Occipital lobe (tissue), 2 donors: ENCODE data around the gene AXIN2. TPM values are rescaled to one million over a fixed set of nuclear protein-coding genes. Genes with fewer than 3 reads are reported as not detected.
A peak's percentile ranks its signal among the peaks of the same experiment; 100 is the strongest.
"Not testable (repeated sequence)": the region's sequence is repeated elsewhere in the genome, so short reads cannot be mapped to it uniquely, and the experiment has no call there.

Source experiments
- DNase-seq: peaks from one replicate; lab custom pipeline; 2025; lab: John Stamatoyannopoulos, UW
- total RNA-seq: library from RNA; depleted of rRNA; stranded (reverse); fragments of >200 nt; gene quantifications from one replicate; pipeline ENCODE4 v1.2.3, GENCODE V29; 2014

The AXIN2 gene
- total RNA-seq, 1 donor from 2014 or later, result 33.1 TPM

- DNase-seq, result peak; percentile 41
These were observed 23.4 kb downstream of the AXIN2 start for GRCh38 chr17:65537845-65538674.

DNA sequence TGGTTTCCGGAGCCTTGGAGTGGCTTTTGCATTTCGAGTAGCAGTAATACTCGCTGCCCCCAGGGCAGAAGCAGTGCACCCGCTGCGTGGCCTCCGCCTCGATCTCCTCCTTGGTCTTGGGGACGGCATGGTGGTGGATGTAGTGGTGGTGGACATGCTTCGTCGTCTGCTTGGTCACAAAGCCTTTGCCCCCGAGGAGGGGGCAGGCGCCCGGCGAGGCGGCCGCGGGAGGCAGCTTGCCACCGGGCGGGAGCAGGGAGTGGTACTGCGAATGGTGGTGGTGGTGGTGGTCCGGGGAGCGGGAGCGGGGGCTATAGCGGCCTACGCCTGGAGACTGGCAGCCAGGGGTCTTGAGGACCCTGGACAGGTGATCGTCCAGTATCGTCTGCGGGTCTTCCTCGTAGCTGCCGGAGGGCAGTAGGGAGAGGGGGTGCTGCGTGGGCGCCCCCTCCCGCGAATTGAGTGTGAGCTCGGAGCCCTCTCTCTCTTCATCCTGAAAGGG, 24.1 kb downstream of the AXIN2 start:
- no peak for DNase-seq

- DNase-seq, result no peak
These were observed 24.7 kb downstream of the AXIN2 start for GRCh38 chr17:65536573-65537342.

DNA sequence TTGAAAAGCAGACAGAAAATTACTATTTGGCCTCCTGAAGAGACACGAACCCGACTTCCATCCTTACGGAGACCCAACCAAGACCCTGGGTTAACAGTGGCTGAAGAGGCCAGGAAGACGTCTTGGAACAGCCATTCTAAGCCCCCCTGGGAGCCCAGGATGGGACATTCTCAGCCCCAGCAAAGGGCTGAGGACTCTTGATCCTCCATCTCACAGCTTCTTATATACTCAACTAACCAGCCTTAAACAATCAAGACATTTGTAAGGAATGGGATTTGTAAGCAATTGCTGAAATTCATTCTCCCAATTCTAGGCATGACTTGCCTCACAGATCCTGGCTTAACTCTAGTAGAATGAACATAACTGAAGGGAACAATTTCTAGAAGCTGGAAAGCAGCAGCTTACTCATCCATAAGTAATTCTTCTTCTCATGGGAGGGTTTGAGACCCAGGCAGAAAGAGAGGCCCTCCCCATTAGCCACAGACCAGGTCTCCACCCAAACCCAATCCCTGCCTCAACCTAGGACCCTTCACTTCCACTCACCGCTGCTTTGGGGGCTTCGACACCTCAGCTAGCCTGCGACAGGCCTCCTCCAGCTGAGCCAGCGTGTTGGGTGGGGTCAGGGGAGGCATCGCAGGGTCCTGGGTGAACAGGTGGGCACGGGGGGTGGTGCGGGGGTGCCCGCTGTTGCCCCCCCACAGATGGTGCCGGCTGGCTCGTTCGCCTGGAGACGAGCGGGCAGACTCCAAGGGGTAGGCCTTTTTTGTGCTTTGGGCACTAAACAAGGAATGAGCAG, 25.5 kb downstream of the AXIN2 start:
- no peak for DNase-seq

DNA sequence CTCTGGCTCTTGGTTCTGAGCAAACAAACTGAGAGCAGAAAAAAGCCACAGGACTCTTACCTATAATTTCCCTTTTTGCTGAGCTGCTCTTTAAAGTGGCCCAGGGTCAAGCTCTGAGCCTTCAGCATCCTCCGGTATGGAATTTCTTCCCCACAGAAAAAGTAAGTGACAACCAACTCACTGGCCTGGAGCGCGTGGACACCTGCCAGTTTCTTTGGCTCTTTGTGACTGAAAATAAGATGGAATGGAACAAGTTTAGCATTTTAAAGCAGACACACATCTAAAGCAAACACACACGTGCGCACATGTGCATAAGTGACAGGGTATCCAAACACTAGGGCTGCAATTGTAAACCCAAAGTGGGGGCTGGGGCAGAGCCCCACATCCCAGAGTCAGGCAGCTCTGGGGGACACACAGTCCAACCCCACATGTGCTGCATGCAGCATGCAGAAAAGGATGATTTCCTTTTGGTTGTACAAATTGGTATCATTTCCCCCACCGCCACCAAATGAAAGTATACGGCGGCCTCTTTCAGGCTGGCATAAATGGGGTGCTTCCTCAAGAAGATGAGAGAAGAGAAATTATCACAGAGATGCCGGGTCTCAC, 27.5 kb downstream of the AXIN2 start:
- DNase-seq, result no peak

DNA sequence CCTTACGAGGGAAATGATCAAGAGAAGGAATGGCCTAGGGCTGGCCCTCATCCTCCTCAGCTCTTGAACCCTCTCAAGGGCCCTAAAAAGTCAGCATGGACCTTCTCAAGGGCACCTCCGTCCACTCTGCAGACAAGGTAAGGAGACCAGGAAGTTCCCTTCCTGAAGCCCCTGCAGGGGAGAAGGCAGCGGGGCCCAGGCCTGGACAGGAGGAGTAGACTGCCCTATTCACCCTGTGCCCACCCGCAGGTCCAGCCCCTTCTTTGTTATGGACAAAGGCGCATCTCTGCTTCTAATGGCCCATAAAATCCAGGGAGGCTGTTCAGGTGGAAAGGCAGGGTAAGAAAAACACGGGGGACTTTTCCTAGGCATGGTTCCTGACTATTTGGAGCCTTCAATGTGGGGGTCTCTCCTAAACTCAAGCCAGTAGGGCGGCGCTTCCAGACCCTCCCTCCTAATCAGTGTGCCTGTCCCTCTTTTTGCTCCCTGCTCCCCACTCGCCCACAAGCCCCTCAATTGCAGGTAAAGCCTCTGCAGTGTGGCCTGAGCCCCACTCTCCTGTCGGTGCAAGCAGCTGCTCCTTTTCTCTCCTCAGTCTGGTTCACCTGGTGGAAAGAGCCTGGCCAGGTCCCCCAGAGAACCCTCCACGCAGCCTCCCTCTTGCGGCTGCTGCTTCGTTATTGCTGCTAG, 28.2 kb downstream of the AXIN2 start:
- no peak for DNase-seq

DNA sequence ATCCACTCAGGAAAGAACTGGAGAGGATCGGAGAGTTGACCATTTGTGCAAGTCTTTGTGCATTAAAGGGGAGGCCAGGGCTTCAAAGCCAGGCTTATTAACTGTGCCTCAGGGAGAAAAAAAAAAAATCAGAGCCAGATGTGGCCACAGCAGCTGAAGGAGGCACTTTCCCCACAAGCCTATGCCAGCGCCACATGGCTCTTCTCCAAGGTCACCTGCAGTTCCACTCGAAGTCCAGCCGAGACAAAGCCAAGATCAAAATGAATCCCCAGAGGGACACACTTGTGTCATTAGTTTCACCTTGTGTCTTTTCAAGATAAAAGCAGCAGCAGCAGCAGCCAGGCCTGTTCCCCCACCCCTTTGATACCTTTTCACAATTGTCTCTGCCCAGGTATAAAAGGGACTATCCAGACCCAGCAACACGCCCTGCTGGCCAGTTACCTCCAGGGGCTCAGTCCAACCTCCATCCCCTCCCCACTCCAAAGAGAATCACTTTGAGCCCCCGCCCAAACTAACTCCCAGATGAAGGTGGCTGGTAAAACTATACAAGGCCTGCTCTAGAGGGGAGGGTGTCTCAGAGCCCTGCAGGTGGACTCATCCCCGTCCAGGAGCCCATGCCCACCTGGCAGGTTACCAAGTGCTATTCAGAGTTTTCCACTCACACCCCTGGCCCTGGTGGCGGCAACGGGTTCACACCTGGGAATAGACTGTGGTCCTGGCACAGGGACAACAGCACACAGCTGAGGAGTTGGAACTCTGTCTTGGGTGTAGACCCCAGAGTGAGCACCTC, 29.2 kb downstream of the AXIN2 start:
- no peak for DNase-seq

DNA sequence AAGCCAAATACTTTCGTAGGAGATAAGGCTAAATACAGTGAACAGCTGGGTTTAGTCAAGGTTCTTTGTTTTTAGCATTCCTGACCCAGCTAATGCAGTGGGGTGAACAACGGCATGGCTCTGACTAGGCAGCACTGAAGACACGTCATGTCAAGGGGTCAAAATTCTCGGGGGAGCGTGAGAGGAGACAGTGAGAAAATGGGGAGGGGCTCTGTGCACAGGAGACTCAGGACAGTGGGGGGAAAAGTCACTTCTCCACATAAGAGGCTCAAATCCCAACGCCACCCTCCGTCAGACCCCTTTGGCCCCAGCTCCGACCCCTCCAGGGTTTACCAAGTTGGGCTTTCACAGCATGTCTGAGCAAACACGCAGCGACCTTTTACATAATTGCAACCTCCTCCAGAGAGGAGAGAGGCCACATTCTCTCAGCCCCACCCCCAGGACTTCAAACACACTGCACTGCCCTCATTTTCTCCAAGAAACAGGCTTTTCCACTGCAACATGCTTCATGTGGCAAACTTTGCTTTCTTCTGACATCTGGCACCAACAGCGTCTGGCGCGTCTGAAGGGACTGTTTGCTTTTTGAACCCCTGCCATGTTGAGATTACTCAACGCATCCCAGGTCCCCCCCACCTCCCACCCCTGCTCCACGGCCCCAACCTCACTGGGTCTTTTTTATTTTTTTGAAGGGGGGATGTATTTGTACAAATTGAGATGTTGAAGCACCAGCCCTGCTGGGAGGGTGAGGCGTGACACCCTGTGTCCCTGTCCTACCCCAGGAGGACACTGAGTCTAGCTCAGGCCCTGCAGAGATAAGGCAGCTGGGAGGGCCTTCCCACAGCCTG, 30.0 kb downstream of the AXIN2 start:
- no peak for DNase-seq

DNA sequence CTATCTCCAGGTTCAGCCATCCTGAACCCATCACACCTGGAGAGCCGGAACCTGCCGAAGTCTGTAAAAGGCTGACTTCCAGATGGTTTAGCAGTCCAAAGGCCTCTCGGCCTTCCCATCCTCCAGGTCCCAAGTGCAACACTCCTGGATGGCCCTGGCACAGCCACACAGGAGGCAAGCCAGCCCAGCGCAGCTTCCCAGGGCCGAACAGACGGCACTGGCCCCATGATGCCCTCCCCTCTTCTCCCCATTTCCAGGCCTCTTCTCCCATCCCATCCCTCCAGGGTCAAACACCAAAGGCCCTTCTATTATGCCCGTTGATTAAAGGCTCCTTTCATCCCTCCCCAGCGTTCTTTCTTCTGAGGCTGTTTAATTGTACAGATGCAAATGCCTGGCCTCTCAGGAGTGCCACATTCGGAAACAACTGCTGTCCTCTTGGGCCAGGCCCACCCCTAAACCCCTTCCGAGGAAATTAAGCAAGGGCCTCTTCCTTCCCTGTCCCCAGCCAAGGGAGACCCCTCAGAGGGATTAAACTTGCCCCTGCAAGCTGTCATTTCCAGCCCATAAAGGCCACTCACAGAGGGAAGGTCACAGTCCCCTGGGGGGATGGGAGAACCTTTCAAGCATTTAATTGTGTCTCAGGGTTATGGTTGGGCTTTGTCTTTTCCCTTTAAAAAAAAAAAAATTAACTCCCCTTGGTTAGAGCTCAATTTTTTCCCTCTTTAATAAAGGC, 30.8 kb downstream of the AXIN2 start:
- no peak for DNase-seq

DNA sequence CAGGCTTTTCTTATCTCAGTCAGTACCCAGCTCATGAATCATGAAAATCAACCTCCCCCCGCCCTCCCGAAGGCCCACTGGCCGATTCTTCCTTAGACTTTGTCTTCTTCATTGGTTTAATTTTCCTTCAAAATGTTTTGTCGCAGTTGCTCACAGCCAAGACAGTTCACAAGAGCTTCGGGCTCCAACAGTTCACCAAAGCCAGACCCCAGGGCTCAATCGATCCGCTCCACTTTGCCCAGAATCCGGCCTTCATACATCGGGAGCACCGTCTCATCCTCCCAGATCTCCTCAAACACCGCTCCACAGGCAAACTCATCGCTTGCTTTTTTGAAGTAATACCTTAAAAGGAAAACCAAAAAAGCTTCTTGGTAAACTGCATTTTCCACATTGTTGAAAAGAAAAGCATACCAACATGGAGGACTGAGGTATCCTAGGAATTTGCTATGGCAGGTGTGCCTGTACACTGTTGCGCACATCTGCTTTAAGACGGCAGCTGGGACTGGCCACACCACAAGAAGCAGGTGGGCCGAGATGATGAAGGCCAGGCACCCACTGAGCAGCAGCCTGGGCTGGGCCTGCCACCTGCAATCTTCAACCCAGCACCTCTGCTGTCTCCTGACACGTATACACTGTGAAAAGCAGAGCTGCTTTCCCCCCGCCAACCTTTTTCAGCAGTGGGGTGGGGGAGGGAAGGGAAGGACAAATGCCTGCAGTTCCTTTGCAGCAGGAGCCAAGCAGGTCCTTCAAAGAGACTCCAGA, 31.5 kb downstream of the AXIN2 start:
- no peak for DNase-seq

GRCh38 chr17:65529040-65529633, 32.3 kb downstream of the AXIN2 start:
- no peak for DNase-seq

DNA sequence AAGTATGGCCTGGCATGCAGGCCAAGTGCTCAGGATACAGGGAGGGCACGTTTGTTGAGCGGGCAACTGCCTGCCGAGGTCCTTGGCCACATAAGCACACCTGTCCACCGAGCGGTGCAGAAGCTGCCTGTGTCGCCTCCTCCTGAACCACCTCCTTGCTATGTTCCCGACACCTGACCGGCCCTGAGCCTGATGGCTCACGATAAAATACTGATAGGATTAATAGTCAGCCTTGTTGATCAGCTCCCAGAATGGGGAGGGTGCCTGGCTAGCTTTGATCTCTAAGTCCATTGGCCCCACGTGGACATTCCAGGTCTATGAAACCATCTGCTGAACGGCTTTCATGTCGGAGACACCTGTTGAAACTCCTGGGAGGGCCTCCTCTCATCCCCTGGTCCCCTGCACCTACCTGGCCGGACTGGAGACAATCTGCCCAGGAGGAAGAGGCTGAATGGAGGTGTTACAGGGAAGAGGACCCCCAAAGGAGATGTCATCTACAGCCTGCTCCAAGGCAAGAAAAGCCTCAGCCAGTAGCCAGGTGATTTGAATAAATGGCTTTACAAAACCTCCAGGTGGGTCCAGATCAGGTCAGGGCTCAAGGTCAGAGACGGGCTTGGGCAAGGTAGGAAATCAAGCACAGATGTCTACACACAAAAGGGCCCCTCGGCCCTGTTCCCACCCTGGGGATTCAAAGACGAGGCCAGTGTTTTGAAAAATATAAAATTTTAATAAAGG, 33.4 kb downstream of the AXIN2 start:
- DNase-seq, result no peak

DNA sequence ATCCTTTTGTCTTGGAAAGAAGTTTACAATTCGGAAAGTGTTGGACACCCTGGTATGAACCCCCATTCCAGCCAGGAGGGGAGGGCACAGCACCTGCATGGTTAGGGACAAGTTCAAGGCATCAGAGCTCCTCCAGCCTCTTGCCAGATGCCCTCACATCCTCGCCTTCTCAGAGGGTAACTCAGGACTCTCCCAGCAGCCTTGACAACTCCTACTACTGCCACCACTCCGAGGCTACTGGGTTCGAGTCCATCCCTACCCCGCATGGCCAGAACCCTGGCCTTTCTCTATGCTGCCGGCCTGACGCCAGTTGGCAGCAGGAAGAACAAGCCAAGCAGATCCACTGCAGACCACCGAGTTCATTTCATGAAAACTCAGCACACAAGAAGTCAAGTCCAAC, 34.1 kb downstream of the AXIN2 start:
- DNase-seq, result no peak

DNA sequence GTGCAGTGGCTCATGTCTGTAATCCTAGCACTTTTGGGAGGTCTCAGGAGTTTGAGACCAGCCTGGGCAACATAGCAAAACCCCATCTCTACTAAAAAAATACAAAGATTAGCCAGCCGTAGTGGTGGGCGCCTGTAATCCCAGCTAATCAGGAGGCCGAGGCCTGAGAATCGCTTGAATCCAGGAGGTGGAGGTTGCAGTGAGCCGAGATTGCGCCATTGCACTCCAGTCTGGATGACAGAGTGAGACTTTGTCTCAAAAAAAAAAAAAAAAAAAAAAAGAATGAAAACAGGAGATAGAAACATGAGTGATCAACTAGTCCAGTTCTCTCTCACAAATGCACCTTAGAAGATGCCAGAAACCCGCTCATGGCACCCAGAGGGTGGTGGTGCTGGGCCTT, 34.6 kb downstream of the AXIN2 start:
- DNase-seq, result not testable (repeated sequence)

- DNase-seq, result no peak
These were observed 37.4 kb downstream of the AXIN2 start for GRCh38 chr17:65523853-65524664.

GRCh38 chr17:65523411-65523810, 38.0 kb downstream of the AXIN2 start:
- DNase-seq, result no peak
